Suprapubic skin (tissue), 4 donors: ENCODE data around the gene PBLD. TPM values are rescaled to one million over a fixed set of nuclear protein-coding genes. Genes with fewer than 3 reads are reported as not detected.
A peak's percentile ranks its signal among the peaks of the same experiment; 100 is the strongest.

Experiments used
- DNase-seq, 2 donors: peaks; one replicate each; pipeline ENCODE4 v3.0.0-alpha.2; 2019; ENCODE audit warnings: low spot score in 2 of 2
- H3K27ac ChIP-seq: fragments of 200-600 bp; sonication (generic); one replicate; pipeline ENCODE4 v1.5.1; 2019
- H3K27me3 ChIP-seq: fragments of 200-600 bp; sonication (generic); one replicate; pipeline ENCODE4 v1.5.1; 2019
- H3K36me3 ChIP-seq: fragments of 200-600 bp; sonication (generic); one replicate; pipeline ENCODE4 v1.5.1; 2019
- H3K4me1 ChIP-seq: fragments of 200-600 bp; sonication (generic); one replicate; pipeline ENCODE4 v1.5.1; 2019
- H3K4me3 ChIP-seq: fragments of 200-600 bp; sonication (generic); one replicate; pipeline ENCODE4 v1.5.1; 2019; ENCODE audit warnings: mild to moderate bottlenecking
- H3K9me3 ChIP-seq: fragments of 200-600 bp; sonication (generic); one replicate; pipeline ENCODE4 v1.5.1; 2019
- CTCF ChIP-seq, 2 donors: fragments of 200-600 bp in 1 of 2; fragments of 450-650 bp in 1 of 2; sonication (generic) in 1 of 2; IDR thresholded peaks; one replicate each; pipeline ENCODE4 v1.5.1; 2016 to 2019; ENCODE audit warnings: antibody characterized with exemption in 2 of 2, mild to moderate bottlenecking in 1 of 2, moderate library complexity in 1 of 2
- EP300 ChIP-seq: sonication (generic); formaldehyde crosslinking; IDR thresholded peaks from one replicate; pipeline ENCODE4 v1.6.1; 2017; ENCODE audit warnings: antibody characterized with exemption
- POLR2A ChIP-seq, 2 donors: fragments of 450-650 bp; IDR thresholded peaks; one replicate each; pipeline ENCODE4 v1.6.1; 2017; ENCODE audit warnings: antibody characterized with exemption in 2 of 2, mild to moderate bottlenecking in 2 of 2, moderate library complexity in 2 of 2
- POLR2AphosphoS5 ChIP-seq, 3 donors: sonication (generic); formaldehyde crosslinking; IDR thresholded peaks; one replicate each; pipeline ENCODE4 v1.6.1; 2017; ENCODE audit warnings: antibody characterized with exemption in 3 of 3
- WGBS: methylation state at CpG from one replicate; pipeline ENCODE4 v1.1.5; 2018; 5-methylcytosine and 5-hydroxymethylcytosine counted together
- total RNA-seq, 4 donors: library from RNA; depleted of rRNA; stranded (reverse); fragments of >200 nt; gene quantifications; one replicate each; pipeline ENCODE4 v1.1.0, GENCODE V29; 2016

The PBLD gene
- 1 to 10 TPM; 1.4 to 4.0 (median 2.8) TPM for total RNA-seq

DNA sequence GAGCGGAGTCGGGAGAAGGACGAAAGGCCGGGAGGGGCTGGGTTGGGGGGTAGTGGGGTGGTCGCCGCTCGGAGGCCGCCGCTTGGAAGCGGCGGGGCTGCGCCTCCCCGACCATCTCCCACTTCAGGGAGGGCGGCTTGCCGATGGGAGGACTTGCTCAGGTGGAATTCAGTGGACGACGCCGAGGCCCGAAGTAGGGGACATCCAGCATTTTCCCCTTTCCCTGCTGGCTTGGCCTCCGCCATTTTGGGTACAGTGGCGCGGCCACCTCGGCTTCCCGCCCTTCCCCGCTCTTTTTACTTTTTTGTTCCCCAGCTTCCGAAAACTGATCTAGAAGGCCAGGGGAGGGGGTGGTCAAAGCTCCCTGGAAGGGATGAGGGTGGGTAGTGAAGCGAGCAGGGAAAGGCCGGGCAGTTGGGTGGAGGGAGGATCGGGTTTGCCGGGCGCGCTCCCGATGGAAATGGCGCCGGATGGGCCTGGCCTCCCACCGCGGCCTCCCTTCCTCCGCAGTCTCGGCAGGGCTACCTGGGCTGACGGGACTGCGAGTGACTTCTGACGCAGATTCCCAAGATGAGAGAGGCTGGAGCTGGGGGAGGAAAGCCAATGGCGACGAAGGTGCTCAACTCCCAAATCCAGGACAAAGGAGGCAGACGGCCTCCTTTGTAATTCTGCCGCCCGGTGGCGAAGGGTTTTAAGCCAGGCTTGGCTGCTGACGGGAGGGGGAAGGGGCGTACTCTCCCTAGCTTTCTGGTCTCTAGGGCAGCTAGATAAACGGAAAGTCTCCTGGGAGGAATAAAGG lies at the start of gene PBLD:
TSS of gene PBLD (minus strand) at position 670 of the 799 bp plus-strand sequence. CDS start 26,084 bp downstream, outside the sequence.
- H3K27me3 ChIP-seq = no peaks in the 10 kb centered on the region
- DNase-seq = peak; percentile 81 to 83
- no peaks in the 10 kb centered on the region for H3K36me3 ChIP-seq
- under 1% methylated on average over 40 of the region's 51 CpGs for WGBS
- H3K27ac ChIP-seq = peak within 1 kb of the TSS; percentile 98
- peak within 1 kb of the TSS; percentile 84 for H3K4me3 ChIP-seq
- peaks cover 70% of the 10 kb centered on the region for H3K4me1 ChIP-seq
- TF ChIP-seq POLR2A (IDR thresholded peaks at IDR 0.05) (peak; percentile 44 to 81), CTCF (IDR thresholded peaks at IDR 0.05) (peak in 1 of 2 donors; percentile 30), POLR2AphosphoS5 (IDR thresholded peaks at IDR 0.05) (peak; percentile 54 to 85 (median 78)), EP300 (no peak)
- no peaks in the 10 kb centered on the region for H3K9me3 ChIP-seq

GRCh38 chr10:68371604-68372003 lies 38.9 kb upstream of the PBLD start:
- 95% methylated on average over 1 of the region's 1 CpG for WGBS
- Histone ChIP-seq H3K4me3 (no peak overlapping the region), H3K27ac (no peak overlapping the region), H3K27me3 (no peaks in the 10 kb centered on the region), H3K9me3 (no peaks in the 10 kb centered on the region), H3K36me3 (peaks cover 59% of the 10 kb centered on the region), H3K4me1 (no peaks in the 10 kb centered on the region)
- DNase-seq = no peak
- no peak for TF ChIP-seq POLR2A (IDR thresholded peaks at IDR 0.05)
- no peak for TF ChIP-seq POLR2AphosphoS5 (IDR thresholded peaks at IDR 0.05)
- no peak for TF ChIP-seq EP300
- no peak for TF ChIP-seq CTCF (IDR thresholded peaks at IDR 0.05)

DNA sequence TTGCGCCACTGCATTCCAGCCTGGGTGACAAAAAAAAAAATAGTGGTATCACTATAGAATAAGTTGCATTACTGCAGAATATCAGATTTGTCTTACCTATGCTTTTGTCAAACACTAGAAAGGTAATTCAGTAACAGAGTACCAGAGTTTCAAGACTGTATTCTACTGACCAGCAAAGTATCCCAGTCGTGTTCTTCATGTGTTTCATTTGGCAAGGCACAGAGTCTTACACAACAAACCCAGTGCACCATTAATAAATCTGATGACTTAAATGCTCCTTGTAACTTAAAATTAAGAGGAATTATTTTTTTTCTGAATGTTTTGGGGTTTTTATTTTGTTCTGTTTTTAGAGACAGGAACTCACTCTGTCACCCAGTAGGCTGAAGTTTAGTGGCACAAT lies 34.4 kb upstream of the PBLD start:
- H3K36me3 ChIP-seq = peaks cover 50% of the 10 kb centered on the region
- no peak overlapping the region for H3K4me3 ChIP-seq
- H3K27ac ChIP-seq = no peak overlapping the region
- H3K27me3 ChIP-seq = no peaks in the 10 kb centered on the region
- no peak for DNase-seq
- TF ChIP-seq CTCF (IDR thresholded peaks at IDR 0.05) = no peak
- TF ChIP-seq POLR2AphosphoS5 (IDR thresholded peaks at IDR 0.05) = no peak
- no peaks in the 10 kb centered on the region for H3K4me1 ChIP-seq
- no peaks in the 10 kb centered on the region for H3K9me3 ChIP-seq
- 83% methylated on average over 2 of the region's 2 CpGs for WGBS

- H3K9me3 ChIP-seq = no peaks in the 10 kb centered on the region
- DNase-seq = no peak
- H3K4me1 ChIP-seq = no peaks in the 10 kb centered on the region
- no peak overlapping the region for H3K4me3 ChIP-seq
- TF ChIP-seq EP300 (no peak), CTCF (IDR thresholded peaks at IDR 0.05) (no peak), POLR2AphosphoS5 (IDR thresholded peaks at IDR 0.05) (no peak), POLR2A (IDR thresholded peaks at IDR 0.05) (no peak)
- no peaks in the 10 kb centered on the region for H3K27me3 ChIP-seq
- H3K27ac ChIP-seq = no peak overlapping the region
- WGBS = 98% methylated on average over 5 of the region's 5 CpGs
- peaks cover 50% of the 10 kb centered on the region for H3K36me3 ChIP-seq
Measured at GRCh38 chr10:68366600-68366999, 33.9 kb upstream of the PBLD start.

DNA sequence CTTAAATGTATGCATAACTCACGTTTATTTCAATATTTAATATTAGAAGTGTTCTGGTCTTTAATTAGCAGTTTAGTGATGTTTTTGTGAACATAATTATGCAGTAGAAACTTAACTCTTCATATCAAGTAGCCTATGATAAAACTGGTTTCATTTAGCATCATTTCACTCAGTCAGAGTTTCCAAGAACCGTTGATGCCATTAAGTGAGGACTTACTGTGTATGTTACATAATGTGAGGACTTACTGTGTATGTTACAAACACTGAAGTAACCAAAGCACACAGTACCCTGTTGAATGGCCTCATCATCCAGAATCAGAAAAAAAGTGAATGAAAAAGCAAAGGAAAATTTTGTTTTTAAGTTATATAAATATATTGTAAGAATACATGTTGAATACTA lies 32.9 kb upstream of the PBLD start:
- no peaks in the 10 kb centered on the region for H3K27me3 ChIP-seq
- WGBS = 84% methylated on average over 2 of the region's 2 CpGs
- H3K27ac ChIP-seq = no peak overlapping the region
- no peaks in the 10 kb centered on the region for H3K9me3 ChIP-seq
- H3K36me3 ChIP-seq = peaks cover 53% of the 10 kb centered on the region
- no peaks in the 10 kb centered on the region for H3K4me1 ChIP-seq
- no peak overlapping the region for H3K4me3 ChIP-seq
- no peak for TF ChIP-seq POLR2A (IDR thresholded peaks at IDR 0.05)
- no peak for TF ChIP-seq EP300
- no peak for TF ChIP-seq POLR2AphosphoS5 (IDR thresholded peaks at IDR 0.05)
- TF ChIP-seq CTCF (IDR thresholded peaks at IDR 0.05) = no peak
- DNase-seq = no peak
